HepG2 (cell line): Measurements from ENCODE around the gene NLE1. TPM values are rescaled to one million over a fixed set of nuclear protein-coding genes. Genes with fewer than 3 reads are reported as not detected.

ENCODE experiments used
- BRD4 ChIP-seq: sonication (generic); formaldehyde crosslinking; IDR thresholded peaks from 2 replicates; pipeline ENCODE4 v1.4.0; 2020; ENCODE audit warnings: missing genetic modification reagents
- FOSL2 ChIP-seq: sonication (generic); formaldehyde crosslinking; IDR thresholded peaks from 2 replicates; pipeline ENCODE4 v1.4.0; 2020; ENCODE audit warnings: missing genetic modification reagents
- HNRNPUL1 ChIP-seq: fragments of 200-400 bp; formaldehyde crosslinking; IDR thresholded peaks from 2 replicates; pipeline ENCODE4 v1.6.1; 2017; ENCODE audit warnings: low read depth, mild to moderate bottlenecking, low read length, moderate library complexity
- HOXA7 ChIP-seq: sonication (generic); formaldehyde crosslinking; IDR thresholded peaks from 2 replicates; pipeline ENCODE4 v1.8.1; 2022; ENCODE audit warnings: mild to moderate bottlenecking, missing genetic modification reagents, moderate library complexity
- POLR2AphosphoS5 ChIP-seq: IDR thresholded peaks from 2 replicates; pipeline ENCODE4 v1.6.1; 2012; ENCODE audit warnings: low read depth, low read length
- RFX3 ChIP-seq: IDR thresholded peaks from 2 replicates; pipeline ENCODE4 v1.6.1; 2016; ENCODE audit warnings: missing biosample characterization, missing genetic modification reagents
- THAP11 ChIP-seq: IDR thresholded peaks from 2 replicates; pipeline ENCODE4 v1.6.1; 2016; ENCODE audit warnings: missing biosample characterization, missing genetic modification reagents
- U2AF1 ChIP-seq: fragments of 200-400 bp; formaldehyde crosslinking; optimal IDR thresholded peaks from 2 replicates; pipeline ENCODE3; 2017; ENCODE audit warnings: mild to moderate bottlenecking, low read depth, low read length
- YEATS4 ChIP-seq: sonication (generic); formaldehyde crosslinking; IDR thresholded peaks from 2 replicates; pipeline ENCODE4 v1.4.0; 2020; ENCODE audit warnings: missing genetic modification reagents, borderline replicate concordance
- ZBED4 ChIP-seq: sonication (generic); formaldehyde crosslinking; IDR thresholded peaks from 2 replicates; pipeline ENCODE4 v1.4.0; 2020; ENCODE audit warnings: missing genetic modification reagents, borderline replicate concordance
- ZBTB1 ChIP-seq: sonication (generic); formaldehyde crosslinking; IDR thresholded peaks from 2 replicates; pipeline ENCODE4 v1.4.0; 2020; ENCODE audit warnings: missing genetic modification reagents, borderline replicate concordance
- ZBTB14 ChIP-seq: sonication (generic); formaldehyde crosslinking; IDR thresholded peaks from 2 replicates; pipeline ENCODE4 v1.4.0; 2020; ENCODE audit warnings: missing genetic modification reagents
- ZBTB38 ChIP-seq: sonication (generic); formaldehyde crosslinking; IDR thresholded peaks from 2 replicates; pipeline ENCODE4 v1.5.1; 2020; ENCODE audit warnings: mild to moderate bottlenecking, missing genetic modification reagents
- ZFX ChIP-seq: sonication (generic); formaldehyde crosslinking; IDR thresholded peaks from 2 replicates; pipeline ENCODE4 v1.4.0; 2020; ENCODE audit warnings: mild to moderate bottlenecking, low read depth, missing genetic modification reagents, moderate library complexity
- ZFYVE20 ChIP-seq: sonication (generic); formaldehyde crosslinking; IDR thresholded peaks from 2 replicates; pipeline ENCODE4 v1.8.0; 2023; ENCODE audit warnings: low read depth, mild to moderate bottlenecking, moderate library complexity, missing genetic modification reagents, borderline replicate concordance
- ZMYM2 ChIP-seq: sonication (generic); formaldehyde crosslinking; IDR thresholded peaks from 2 replicates; pipeline ENCODE4 v1.8.0; 2022; ENCODE audit warnings: mild to moderate bottlenecking, missing genetic modification reagents
- ZNF547 ChIP-seq: sonication (generic); formaldehyde crosslinking; IDR thresholded peaks from 2 replicates; pipeline ENCODE4 v1.5.1; 2020; ENCODE audit warnings: mild to moderate bottlenecking, missing genetic modification reagents
- ZNF766 ChIP-seq: sonication (generic); formaldehyde crosslinking; IDR thresholded peaks from 2 replicates; pipeline ENCODE4 v1.5.0; 2020; ENCODE audit warnings: missing genetic modification reagents, borderline replicate concordance
- polyA plus RNA-seq, 8 experiments: library from polyadenylated mRNA; depleted of rRNA in 3 of 8; stranded (reverse) in 7 of 8; unstranded in 1 of 8; fragments of >200 nt; fragmentation: Illumina TruSeq in 4 of 8; extraction: Trizol in 4 of 8; gene quantifications; 2 replicates each; pipeline versions ENCODE4 v1.2.1 to v1.2.3, GENCODE V29; 2011 to 2016; ENCODE audit warnings: low read depth in 4 of 8, missing spikeins in 1 of 8, mixed read lengths in 1 of 8; ENCODE audit not compliant: insufficient read depth in 1 of 8
- total RNA-seq, 5 experiments: library from RNA; depleted of rRNA; stranded (reverse); fragments of >200 nt; fragmentation: Illumina TruSeq; extraction: Trizol; gene quantifications; 2 replicates each; pipeline ENCODE4 v1.2.3, GENCODE V29; 2016; ENCODE audit warnings: low read depth in 1 of 5
- TF ChIP-seq, protein P1 (sequence below): sonication (generic); formaldehyde crosslinking; IDR thresholded peaks from 2 replicates; pipeline ENCODE4 v1.5.0; 2020; ENCODE audit warnings: mild to moderate bottlenecking, missing genetic modification reagents
- TF ChIP-seq, protein P2 (sequence below): sonication (generic); formaldehyde crosslinking; IDR thresholded peaks from 2 replicates; pipeline ENCODE4 v1.8.1; 2023; ENCODE audit warnings: mild to moderate bottlenecking, missing genetic modification reagents

The NLE1 gene
- total and polyA plus RNA-seq, 2 of the 13 experiments (the other 11 are each of a cell fraction or from before 2014, with no cell fraction given) = 20.3 to 34.5 TPM

DNA sequence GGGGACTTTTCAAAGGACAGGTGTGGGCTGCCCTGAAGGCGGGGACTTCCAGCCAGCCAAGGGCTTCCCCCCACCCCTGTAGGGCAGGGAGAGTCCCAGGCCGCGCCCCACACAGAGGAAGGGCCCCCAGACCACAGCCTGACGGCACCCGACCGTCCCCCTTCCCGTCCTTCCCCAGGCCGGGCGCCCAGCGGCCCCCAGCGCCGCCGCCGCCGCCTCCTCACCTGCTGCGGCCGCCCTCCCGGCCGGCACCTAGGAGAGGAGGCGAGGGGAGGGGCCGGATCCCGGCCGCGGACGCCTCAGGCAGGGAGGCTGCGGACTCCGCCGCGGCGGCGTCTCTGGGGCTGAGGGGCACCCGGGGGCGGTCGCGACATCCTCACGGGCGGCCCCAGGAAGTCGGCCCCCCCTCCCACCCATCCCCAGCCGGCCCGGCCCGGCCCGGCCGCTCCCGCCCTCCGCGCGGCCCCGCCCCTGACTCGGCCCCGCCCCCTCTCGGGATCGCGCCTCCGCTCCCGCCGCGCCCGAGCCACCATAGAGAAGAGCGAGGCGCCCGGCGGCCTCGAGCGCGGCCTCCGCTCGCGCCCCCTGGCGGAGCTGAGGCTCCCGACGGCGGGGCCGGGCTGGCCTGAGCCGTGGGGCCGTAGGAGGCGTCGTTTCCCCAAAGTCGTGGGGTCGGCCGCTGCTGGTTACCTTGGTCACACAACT lies 53.1 kb downstream of the NLE1 start (continued):
- TF ChIP-seq ZBTB1 (CRISPR knock-in tag) = no peak
- peak; percentile 27; the same call in 1 of the 2 replicates for TF ChIP-seq THAP11 (CRISPR knock-in tag)
- TF ChIP-seq, protein P1, sequence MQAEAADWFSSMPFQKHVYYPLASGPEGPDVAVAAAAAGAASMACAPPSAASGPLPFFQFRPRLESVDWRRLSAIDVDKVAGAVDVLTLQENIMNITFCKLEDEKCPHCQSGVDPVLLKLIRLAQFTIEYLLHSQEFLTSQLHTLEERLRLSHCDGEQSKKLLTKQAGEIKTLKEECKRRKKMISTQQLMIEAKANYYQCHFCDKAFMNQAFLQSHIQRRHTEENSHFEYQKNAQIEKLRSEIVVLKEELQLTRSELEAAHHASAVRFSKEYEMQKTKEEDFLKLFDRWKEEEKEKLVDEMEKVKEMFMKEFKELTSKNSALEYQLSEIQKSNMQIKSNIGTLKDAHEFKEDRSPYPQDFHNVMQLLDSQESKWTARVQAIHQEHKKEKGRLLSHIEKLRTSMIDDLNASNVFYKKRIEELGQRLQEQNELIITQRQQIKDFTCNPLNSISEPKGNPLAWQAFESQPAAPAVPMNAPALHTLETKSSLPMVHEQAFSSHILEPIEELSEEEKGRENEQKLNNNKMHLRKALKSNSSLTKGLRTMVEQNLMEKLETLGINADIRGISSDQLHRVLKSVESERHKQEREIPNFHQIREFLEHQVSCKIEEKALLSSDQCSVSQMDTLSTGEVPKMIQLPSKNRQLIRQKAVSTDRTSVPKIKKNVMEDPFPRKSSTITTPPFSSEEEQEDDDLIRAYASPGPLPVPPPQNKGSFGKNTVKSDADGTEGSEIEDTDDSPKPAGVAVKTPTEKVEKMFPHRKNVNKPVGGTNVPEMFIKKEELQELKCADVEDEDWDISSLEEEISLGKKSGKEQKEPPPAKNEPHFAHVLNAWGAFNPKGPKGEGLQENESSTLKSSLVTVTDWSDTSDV (CRISPR knock-in tag) = 0 out of 2 replicates have a peak, but pooled peaks have one; percentile 21
- TF ChIP-seq POLR2AphosphoS5 = peak; percentile 11; the same call in 1 of the 2 replicates
- no peak for TF ChIP-seq U2AF1
- peak; percentile 36; the same call in 1 of the 2 replicates for TF ChIP-seq YEATS4 (CRISPR knock-in tag)
- TF ChIP-seq ZFYVE20 (CRISPR knock-in tag) = no peak
- peak; percentile 50; the same call in 1 of the 2 replicates for TF ChIP-seq ZFX (CRISPR knock-in tag)
- no peak; the same call in 1 of the 2 replicates for TF ChIP-seq FOSL2 (CRISPR knock-in tag)
- TF ChIP-seq RFX3 = no peak
- TF ChIP-seq ZBED4 (CRISPR knock-in tag) = peak; percentile 61; the same call in 1 of the 2 replicates
- TF ChIP-seq BRD4 (CRISPR knock-in tag) = peak; percentile 14; the same call in 1 of the 2 replicates
- TF ChIP-seq ZBTB38 (CRISPR knock-in tag) = no peak
- TF ChIP-seq ZBTB14 (CRISPR knock-in tag) = peak; percentile 92
- no peak for TF ChIP-seq HNRNPUL1
- TF ChIP-seq ZNF766 = peak; percentile 8; the same call in 1 of the 2 replicates
- TF ChIP-seq HOXA7 (CRISPR knock-in tag) = no peak
- TF ChIP-seq, protein P2, sequence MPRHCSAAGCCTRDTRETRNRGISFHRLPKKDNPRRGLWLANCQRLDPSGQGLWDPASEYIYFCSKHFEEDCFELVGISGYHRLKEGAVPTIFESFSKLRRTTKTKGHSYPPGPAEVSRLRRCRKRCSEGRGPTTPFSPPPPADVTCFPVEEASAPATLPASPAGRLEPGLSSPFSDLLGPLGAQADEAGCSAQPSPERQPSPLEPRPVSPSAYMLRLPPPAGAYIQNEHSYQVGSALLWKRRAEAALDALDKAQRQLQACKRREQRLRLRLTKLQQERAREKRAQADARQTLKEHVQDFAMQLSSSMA (CRISPR knock-in tag) = no peak
- TF ChIP-seq ZMYM2 (CRISPR knock-in tag) = no peak
- no peak for TF ChIP-seq ZNF547
